ENCODE results near the gene OVCH2. TPM values are rescaled to one million over a fixed set of nuclear protein-coding genes. Genes with fewer than 3 reads are reported as not detected.

The OVCH2 gene
- total RNA-seq, 2 experiments from 2014 or later = not detected

- Mint-ChIP-seq H3K27ac (no peak overlapping the region), H3K27me3 (no peaks in the 10 kb centered on the region), H3K36me3 (ENCODE audit: low read depth) (peaks cover 57% of the 10 kb centered on the region), H3K9me3 (no peaks in the 10 kb centered on the region), H3K4me1 (ENCODE audit: low read depth) (no peaks in the 10 kb centered on the region), H3K4me3 (no peak overlapping the region)
- no peaks in the 10 kb centered on the region for H3K4me1 ChIP-seq (ENCODE audit: insufficient read depth, low read length)
- H3K27me3 ChIP-seq (ENCODE audit: control insufficient read depth in 1 of 2, insufficient read depth in 2 of 2, low read length in 2 of 2) = no peaks in the 10 kb centered on the region
- DNase-seq (no peak), ATAC-seq (ENCODE audit: poor library complexity) (no peak)
- intact Hi-C loops (cut with DNase I, micrococcal nuclease) = no loop called here
- CTCF ChIA-PET = interaction anchor here (1.2 kb wide), 1 partner anchor 144 kb away, joined by 3 read pairs; no protein-coding TSS in a partner anchor
- no peak overlapping the region for H3K27ac ChIP-seq (ENCODE audit: low read depth in 1 of 2, low read length in 2 of 2)
- H3K9me3 ChIP-seq (ENCODE audit: control insufficient read depth in 1 of 2, insufficient read depth in 1 of 2, low read length in 2 of 2) = no peaks in the 10 kb centered on the region
- TF ChIP-seq CTCF (IDR thresholded peaks at IDR 0.05) = no peak
- POLR2A ChIA-PET = no interaction called here
- no peaks in the 10 kb centered on the region for H3K36me3 ChIP-seq (ENCODE audit: insufficient read depth, low read length)
- no peak overlapping the region for H3K4me3 ChIP-seq (ENCODE audit: low read length)
Measured at GRCh38 chr11:7656704-7657103, 49.6 kb downstream of the OVCH2 start.

GRCh38 chr11:7655253-7656217 is 50.7 kb downstream of the OVCH2 start:
- H3K36me3 Mint-ChIP-seq (ENCODE audit: low read depth) = peaks cover 69% of the 10 kb centered on the region
- H3K27me3 ChIP-seq (ENCODE audit: control insufficient read depth in 1 of 2, insufficient read depth in 2 of 2, low read length in 2 of 2) = no peaks in the 10 kb centered on the region
- TF ChIP-seq CTCF (IDR thresholded peaks at IDR 0.05) = no peak
- ATAC-seq (ENCODE audit: poor library complexity) = no peak
- no peak overlapping the region for H3K27ac ChIP-seq (ENCODE audit: low read depth in 1 of 2, low read length in 2 of 2)
- DNase-seq = no peak
- no peaks in the 10 kb centered on the region for H3K4me1 ChIP-seq (ENCODE audit: insufficient read depth, low read length)
- H3K36me3 ChIP-seq (ENCODE audit: insufficient read depth, low read length) = no peaks in the 10 kb centered on the region
- ChIA-PET POLR2A (no interaction called here), CTCF (no interaction called here)
- H3K4me1 Mint-ChIP-seq (ENCODE audit: low read depth) = no peaks in the 10 kb centered on the region
- no peak overlapping the region for H3K4me3 ChIP-seq (ENCODE audit: low read length)
- no peaks in the 10 kb centered on the region for H3K27me3 Mint-ChIP-seq
- intact Hi-C loops (cut with DNase I, micrococcal nuclease) = no loop called here
- H3K27ac Mint-ChIP-seq = no peak overlapping the region
- H3K4me3 Mint-ChIP-seq = no peak overlapping the region
- no peaks in the 10 kb centered on the region for H3K9me3 ChIP-seq (ENCODE audit: control insufficient read depth in 1 of 2, insufficient read depth in 1 of 2, low read length in 2 of 2)
- H3K9me3 Mint-ChIP-seq = no peaks in the 10 kb centered on the region

GRCh38 chr11:7654195-7654705 is 52.0 kb downstream of the OVCH2 start:
- no peak overlapping the region for H3K4me3 Mint-ChIP-seq
- no peaks in the 10 kb centered on the region for H3K4me1 Mint-ChIP-seq (ENCODE audit: low read depth)
- Histone ChIP-seq H3K4me3 (ENCODE audit: low read length) (no peak overlapping the region), H3K27ac (ENCODE audit: low read depth in 1 of 2, low read length in 2 of 2) (no peak overlapping the region), H3K36me3 (ENCODE audit: insufficient read depth, low read length) (no peaks in the 10 kb centered on the region), H3K27me3 (ENCODE audit: control insufficient read depth in 1 of 2, insufficient read depth in 2 of 2, low read length in 2 of 2) (no peaks in the 10 kb centered on the region), H3K4me1 (ENCODE audit: insufficient read depth, low read length) (no peaks in the 10 kb centered on the region), H3K9me3 (ENCODE audit: control insufficient read depth in 1 of 2, insufficient read depth in 1 of 2, low read length in 2 of 2) (no peaks in the 10 kb centered on the region)
- peaks cover 81% of the 10 kb centered on the region for H3K36me3 Mint-ChIP-seq (ENCODE audit: low read depth)
- CTCF ChIA-PET = interaction anchor here (1.4 to 1.9 kb wide), 2 partner anchors 11 to 16 kb away, joined by 4 read pairs; no protein-coding TSS in a partner anchor
- DNase-seq = no peak
- no peaks in the 10 kb centered on the region for H3K9me3 Mint-ChIP-seq
- no peaks in the 10 kb centered on the region for H3K27me3 Mint-ChIP-seq
- ATAC-seq (ENCODE audit: poor library complexity) = no peak
- POLR2A ChIA-PET = no interaction called here
- H3K27ac Mint-ChIP-seq = no peak overlapping the region
- intact Hi-C loops (cut with DNase I, micrococcal nuclease) = no loop called here
- no peak for TF ChIP-seq CTCF (IDR thresholded peaks at IDR 0.05)
